ENCODE measurements around the gene LMF2. TPM values are rescaled to one million over a fixed set of nuclear protein-coding genes. Genes with fewer than 3 reads are reported as not detected.

The LMF2 gene
- total and polyA plus RNA-seq, 2 of the 4 experiments (the other 2 are of a cell fraction): 16.8 to 82.6 TPM

- Histone ChIP-seq H3K9ac (ENCODE audit: low read depth, low read length) (peak within 1 kb of the TSS; percentile 54), H3K14ac (replicated peaks; ENCODE audit: low read depth, low read length) (peak within 1 kb of the TSS; percentile 17), H2AK5ac (ENCODE audit: low read depth, low read length) (peak within 1 kb of the TSS; percentile 29), H3K4me2 (ENCODE audit: low read depth, low read length) (peak within 1 kb of the TSS; percentile 91), H2BK15ac (ENCODE audit: low read depth, low read length) (no peak within 1 kb of the TSS), H3K4ac (ENCODE audit: low read depth, low read length) (peak within 1 kb of the TSS; percentile 2), H2BK120ac (ENCODE audit: low read depth, low read length) (no peak within 1 kb of the TSS; the same call in 1 of the 2 replicates), H3K36me3 (ENCODE audit: control insufficient read depth, insufficient read depth, low read length) (peaks cover 2% of the 10 kb centered on the region; the same call in 1 of the 2 replicates), H3K79me1 (ENCODE audit: low read depth in 1 of 2, low read length in 2 of 2) (peaks cover 13 to 42% of the 10 kb centered on the region in 2 experiments; a peak in 3 of 4 replicates), H3K18ac (ENCODE audit: low read depth, low read length) (no peak within 1 kb of the TSS), H3K9me3 (ENCODE audit: control insufficient read depth, insufficient read depth, low read length) (no peaks in the 10 kb centered on the region), H2AK9ac (replicated peaks; ENCODE audit: low read depth, low read length, poor library complexity) (peak within 1 kb of the TSS; percentile 78), H3K4me1 (ENCODE audit: control insufficient read depth, insufficient read depth, low read length) (peaks cover 21% of the 10 kb centered on the region), H3K27ac (ENCODE audit: insufficient read depth, low read length) (peak within 1 kb of the TSS; percentile 53), H3K56ac (ENCODE audit: extremely low read depth, insufficient read depth, low read length) (no peak within 1 kb of the TSS), H3K4me3 (ENCODE audit: insufficient read depth, low read depth, low read length) (peak within 1 kb of the TSS; percentile 87), H4K91ac (ENCODE audit: insufficient read depth, low read depth, low read length) (peak within 1 kb of the TSS; percentile 58; the same call in 1 of the 2 replicates), H3K9me1 (ENCODE audit: insufficient read depth, low read length) (peaks cover 20% of the 10 kb centered on the region), H2BK5ac (ENCODE audit: low read depth, low read length, poor library complexity, severe bottlenecking) (peak within 1 kb of the TSS; percentile 29), H2AFZ (replicated peaks; ENCODE audit: low read length, poor library complexity) (peak within 1 kb of the TSS; percentile 96), H4K20me1 (ENCODE audit: insufficient read depth, low read length) (peaks cover 43% of the 10 kb centered on the region), H2BK20ac (ENCODE audit: low read depth, low read length) (no peak within 1 kb of the TSS), H4K5ac (ENCODE audit: low read depth, low read length) (no peak within 1 kb of the TSS), H3K27me3 (ENCODE audit: control insufficient read depth, insufficient read depth, low read length) (peaks cover 9% of the 10 kb centered on the region), H3K23ac (ENCODE audit: low read depth, low read length) (peak within 1 kb of the TSS; percentile 40; the same call in 1 of the 2 replicates), H4K8ac (ENCODE audit: low read depth in 2 of 2, low read length in 2 of 2) (peak within 1 kb of the TSS; percentile 59 to 72; a peak in 3 of 4 replicates)
- dilution Hi-C loops (cut with HindIII; ENCODE audit: low sequenced_read_pairs, unreplicated experiment) (no loop called here), intact Hi-C loops (cut with micrococcal nuclease) (loop anchor here (1.0 kb wide), 1 partner anchor 23 kb away; no protein-coding TSS in a partner anchor), in situ Hi-C loops (cut with MboI; ENCODE audit: low sequenced_read_pairs) (no loop called here)
- CTCF ChIA-PET: interaction anchor here (0.6 kb wide), 1 partner anchor 27 kb away, joined by 3 read pairs; no protein-coding TSS in a partner anchor
- POLR2A ChIA-PET (ENCODE audit: unreplicated experiment): no interaction called here
- WGBS, 2 experiments (ENCODE audit: extremely low coverage in 2 of 2, insufficient read length in 1 of 2): 1% methylated on average over 30 of the region's 97 CpGs; no CpG with 5 or more reads in 1 of the 2 experiments
- ATAC-seq (ENCODE audit: low read depth): peak; percentile 96
- BruUV-seq (replicated peaks): no TSS peak
- peak; percentile 84 for DNase-seq
- TF ChIP-seq FOS (IDR thresholded peaks at IDR 0.05; ENCODE audit: low read depth, low read length) (no peak), MXI1 (IDR thresholded peaks at IDR 0.05; ENCODE audit: borderline replicate concordance, low read depth, low read length) (no peak; the same call in 1 of the 2 replicates), MAZ (IDR thresholded peaks at IDR 0.05; ENCODE audit: borderline replicate concordance, low read depth, low read length) (peak; percentile 88; the same call in 1 of the 2 replicates), ELK1 (IDR thresholded peaks at IDR 0.05; ENCODE audit: borderline replicate concordance, low read depth, low read length) (no peak), BHLHE40 (IDR thresholded peaks at IDR 0.05; ENCODE audit: low read depth, low read length) (no peak), POLR2A (IDR thresholded peaks at IDR 0.05; ENCODE audit: low read depth, low read length) (0 out of 2 replicates have a peak, but pooled peaks have one; percentile 26), CHD1 (IDR thresholded peaks at IDR 0.05; ENCODE audit: low read depth, low read length) (no peak)
Observed at GRCh38 chr22:50474710-50475651, 32.5 kb downstream of the LMF2 start, which contains the start of gene SBF1. SBF1 (minus strand) TSS chr22:50475035; CDS start chr22:50474840, 195 bp downstream.

All from IMR-90 (cell line).